CD4-positive, alpha-beta T cell treated with Interleukin-4 for 4 hours (primary cell): Measurements from ENCODE around the gene NEUROD6.

Experiments
- DNase-seq: peaks from one replicate; pipeline ENCODE4 v3.0.0-alpha.2; 2020

Gene NEUROD6

GRCh38 chr7:31333291-31333690 is 7.2 kb downstream of the NEUROD6 start:
- no peak for DNase-seq

DNA sequence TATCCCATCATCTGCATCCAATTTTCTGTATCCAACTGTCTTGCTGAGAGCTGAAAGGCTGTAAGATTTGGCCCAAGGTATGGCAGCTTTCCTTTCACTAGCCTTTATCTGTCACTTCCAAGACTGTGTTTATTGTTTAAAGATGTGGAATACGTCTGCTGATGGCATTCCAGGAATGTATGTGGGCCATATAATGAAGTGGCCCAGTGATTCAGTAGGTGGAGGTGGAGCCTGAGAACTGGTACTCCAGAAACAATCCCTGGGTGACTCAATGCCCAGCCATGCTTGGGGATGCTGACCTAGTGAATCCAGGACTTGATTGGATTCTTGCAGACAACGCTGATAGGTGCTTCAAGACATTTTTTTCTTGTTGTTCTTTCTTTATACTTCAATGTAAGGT is 13.5 kb downstream of the NEUROD6 start:
- DNase-seq, result no peak

DNA sequence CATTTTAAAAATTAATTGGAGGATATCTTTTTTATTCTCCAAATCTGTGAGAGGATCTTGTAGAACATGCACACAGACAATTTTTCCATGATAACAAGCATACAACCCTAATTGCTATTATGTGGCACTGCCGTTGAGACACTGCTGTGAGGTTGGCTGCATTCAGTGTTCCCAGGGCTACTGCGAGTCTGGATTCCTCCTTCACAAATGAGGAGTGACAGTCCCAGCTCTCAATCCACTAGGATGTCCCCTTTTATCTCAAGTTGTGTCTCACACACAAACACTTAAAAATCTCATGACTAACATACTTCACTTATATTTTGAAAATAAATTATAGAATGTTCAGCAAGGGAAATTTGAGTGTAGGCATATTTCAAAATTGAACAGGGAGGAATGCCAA is 14.1 kb downstream of the NEUROD6 start:
- no peak for DNase-seq

GRCh38 chr7:31323101-31323500 is 17.4 kb downstream of the NEUROD6 start:
- no peak for DNase-seq

DNA sequence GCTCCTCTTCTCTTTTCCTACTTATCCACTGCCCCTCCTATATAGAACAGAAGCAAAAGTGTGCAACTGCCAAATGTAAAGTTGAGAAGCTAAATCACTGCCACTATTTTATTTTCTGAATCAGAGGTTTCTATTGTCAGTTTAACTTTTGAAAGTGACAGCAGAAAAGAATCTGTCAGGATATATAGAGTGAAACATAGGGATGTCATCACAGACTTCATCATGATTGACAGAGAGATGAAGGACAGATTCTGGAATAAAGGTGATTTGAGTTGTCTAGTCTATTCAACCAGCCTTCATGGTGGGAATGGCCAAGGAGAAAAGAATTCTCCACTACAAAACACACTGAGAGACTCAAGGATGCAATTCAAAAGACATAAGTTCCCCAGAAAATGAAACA is 19.9 kb downstream of the NEUROD6 start:
- no peak for DNase-seq

- DNase-seq, result no peak
These were observed 22.2 kb downstream of the NEUROD6 start for GRCh38 chr7:31318313-31318712.

- no peak for DNase-seq
These were observed 23.6 kb downstream of the NEUROD6 start for GRCh38 chr7:31316876-31317275.

DNA sequence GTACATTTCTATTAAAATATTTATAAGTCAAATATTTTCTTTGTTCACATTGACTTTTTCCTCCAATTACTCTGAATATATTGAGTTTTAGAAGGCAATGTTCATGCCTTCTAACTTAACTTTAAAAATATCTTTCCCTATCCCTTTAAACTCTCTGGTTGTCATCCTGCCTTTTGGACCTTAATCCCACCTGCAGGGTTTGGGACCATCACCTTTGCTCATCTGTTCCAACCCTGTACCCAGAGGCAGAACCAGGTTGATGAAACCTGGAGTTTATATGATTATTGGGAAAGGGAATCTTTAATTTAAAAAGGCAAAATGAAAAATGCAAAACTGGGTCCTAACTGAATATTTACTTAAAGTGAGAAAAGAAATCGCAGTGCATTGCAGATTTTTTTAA is 24.8 kb downstream of the NEUROD6 start:
- DNase-seq, result no peak

DNA sequence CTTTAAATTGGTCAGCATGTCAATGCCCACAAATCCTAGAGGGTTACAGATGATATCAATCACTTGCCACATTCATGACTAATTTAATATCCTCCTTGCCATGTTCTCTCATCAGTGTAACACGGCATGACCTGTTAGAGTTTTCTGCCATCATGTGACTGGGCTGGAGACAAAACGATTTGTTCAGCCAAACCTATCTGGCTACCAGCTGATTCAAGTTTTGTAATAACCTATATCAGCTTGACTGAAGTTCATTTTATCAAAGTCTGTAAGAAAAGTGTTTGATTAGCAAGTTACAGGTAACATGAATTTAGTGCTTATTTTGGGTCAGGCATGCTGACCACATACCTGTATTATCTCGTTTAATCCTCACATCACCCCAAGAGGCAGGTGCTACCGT is 25.7 kb downstream of the NEUROD6 start:
- no peak for DNase-seq

DNA sequence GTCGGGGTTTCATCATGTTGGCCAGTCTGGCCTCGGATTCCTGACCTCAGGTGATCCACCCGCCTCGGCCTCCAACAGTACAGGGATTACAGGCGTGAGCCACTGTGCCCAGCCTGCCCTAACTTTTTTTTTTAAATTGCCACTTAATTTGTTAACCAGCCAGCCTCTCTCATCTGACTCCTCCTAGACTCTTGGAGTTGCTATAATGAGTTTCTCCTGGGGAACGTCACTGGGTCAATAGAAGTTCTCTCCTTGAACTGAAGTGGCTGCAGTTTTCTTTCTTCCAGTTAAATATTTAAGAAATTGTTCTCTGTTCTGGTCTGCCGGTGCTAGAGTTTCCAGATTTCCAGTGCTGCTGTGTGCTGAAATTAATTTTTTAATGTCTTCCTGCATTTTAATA is 27.6 kb downstream of the NEUROD6 start:
- no peak for DNase-seq

- DNase-seq, result no peak
These were observed 29.0 kb downstream of the NEUROD6 start for GRCh38 chr7:31311552-31311951.

DNA sequence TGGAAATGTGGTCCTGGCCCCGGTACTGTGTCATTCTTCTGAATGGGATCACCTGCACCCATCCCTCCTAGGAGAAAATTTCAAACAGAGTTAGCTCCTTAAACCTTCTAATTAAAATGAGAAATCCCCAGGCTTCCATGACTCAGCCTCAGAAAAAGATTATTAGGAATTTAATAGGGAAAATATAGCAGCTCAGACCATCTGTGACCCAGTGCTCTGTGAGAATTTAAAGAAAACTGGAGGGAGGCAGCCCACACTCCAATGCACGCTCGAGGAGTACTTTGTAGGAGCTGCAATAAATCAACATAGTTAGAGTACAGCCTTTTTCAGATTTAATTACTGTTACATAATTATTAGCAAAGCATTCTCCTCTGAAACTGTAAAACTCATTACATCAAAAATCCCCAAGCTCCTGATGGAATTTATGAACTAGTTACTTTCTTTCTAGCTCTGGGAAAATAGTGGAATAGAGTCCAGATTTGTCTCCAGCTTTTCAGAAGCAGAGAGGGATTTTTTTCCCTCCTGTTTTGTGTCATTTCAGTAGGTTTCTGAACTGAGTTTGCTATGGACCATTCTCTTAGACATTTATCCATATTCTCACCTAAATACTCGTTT is 30.1 kb downstream of the NEUROD6 start:
- DNase-seq, result no peak

- no peak for DNase-seq
These were observed 31.1 kb downstream of the NEUROD6 start for GRCh38 chr7:31309407-31309806.

DNA sequence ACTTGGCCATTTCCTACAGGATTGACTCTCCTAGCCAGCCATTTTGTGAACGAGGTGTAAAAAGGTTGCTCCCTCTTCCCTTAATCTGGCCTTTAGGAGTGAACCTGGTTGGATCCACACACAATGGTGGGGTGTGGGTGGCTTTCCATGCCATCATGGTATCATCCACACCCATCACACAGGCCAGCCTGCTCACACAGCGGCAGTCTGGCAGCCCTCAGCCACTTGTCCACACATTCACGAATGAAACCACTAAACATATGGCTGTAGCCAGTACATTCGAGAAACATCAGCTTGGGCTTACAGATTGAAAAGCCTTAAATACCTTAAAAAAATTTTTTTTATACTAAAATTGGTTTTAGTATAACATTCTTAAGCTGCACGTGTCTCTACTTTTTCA is 31.9 kb downstream of the NEUROD6 start:
- no peak for DNase-seq

GRCh38 chr7:31307972-31308371 is 32.6 kb downstream of the NEUROD6 start:
- DNase-seq, result no peak

GRCh38 chr7:31305260-31305659 is 35.3 kb downstream of the NEUROD6 start:
- DNase-seq, result no peak

- DNase-seq, result no peak
These were observed 36.1 kb downstream of the NEUROD6 start for GRCh38 chr7:31304446-31304845.

GRCh38 chr7:31302356-31302755 is 38.2 kb downstream of the NEUROD6 start:
- DNase-seq, result no peak

DNA sequence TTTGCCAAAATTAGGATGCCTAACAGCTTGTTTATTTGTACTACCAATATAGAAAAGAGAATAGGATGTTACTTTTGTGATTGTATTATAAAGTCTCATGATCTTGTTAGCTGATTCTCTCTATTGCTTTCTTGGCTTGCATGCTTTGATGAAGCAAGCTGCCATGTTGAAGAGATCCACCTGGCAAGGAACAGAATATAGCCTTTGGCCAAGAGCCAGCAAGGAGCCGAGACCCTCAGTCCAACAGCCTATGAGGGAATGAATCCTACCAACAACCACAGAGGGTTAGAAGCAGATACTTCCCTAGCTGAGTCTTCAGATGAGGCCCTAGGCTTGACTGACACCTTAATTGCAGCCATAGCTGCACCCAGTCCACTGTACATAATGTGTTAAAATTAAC is 41.2 kb downstream of the NEUROD6 start:
- DNase-seq, result no peak

GRCh38 chr7:31290601-31291000 is 49.9 kb downstream of the NEUROD6 start:
- DNase-seq, result no peak
